SK-N-SH (cell line): ENCODE measurements around the gene MYLK. TPM values are rescaled to one million over a fixed set of nuclear protein-coding genes. Genes with fewer than 3 reads are reported as not detected.
"Not testable (repeated sequence)": the region's sequence is repeated elsewhere in the genome, so short reads cannot be mapped to it uniquely, and the experiment has no call there.

ENCODE experiments used
- CTCF ChIA-PET: fragments of 300-600, 350-600 bp; formaldehyde crosslinking; extraction: SDS; loops from one replicate; lab custom pipeline; 2021; lab: Yijun Ruan, JAX
- POLR2A ChIA-PET: fragments of 350-600 bp; sonication (Branson Sonifier 250); formaldehyde crosslinking; extraction: SDS; loops from one replicate; lab custom pipeline; 2020; ENCODE audit warnings: antibody characterized with exemption, inconsistent platforms; lab: Yijun Ruan, JAX
- DNase-seq: peaks from one replicate; pipeline ENCODE4 v3.0.0; 2012
- H2AFZ ChIP-seq: fragments of 200-600 bp; sonication (generic); 2 replicates; pipeline ENCODE4 v1.8.1; 2016; ENCODE audit warnings: antibody characterized with exemption, mild to moderate bottlenecking, low read depth
- H3F3A ChIP-seq: fragments of 200-600 bp; sonication (generic); replicated peaks from 2 replicates; pipeline ENCODE3; 2016; ENCODE audit warnings: antibody characterized with exemption, mild to moderate bottlenecking; ENCODE audit not compliant: insufficient read depth
- H3K27ac ChIP-seq, 2 experiments: fragments of 200-500 bp in 1 of 2; fragments of 200-600 bp in 1 of 2; sonication (Bioruptor generic) in 1 of 2; sonication (generic), shearing (Covaris generic) in 1 of 2; 2 replicates each; pipeline versions ENCODE4 v1.5.1 to v1.6.1; 2014 to 2016; ENCODE audit warnings: low read depth in 2 of 2, inconsistent platforms in 1 of 2, low read length in 1 of 2, mild to moderate bottlenecking in 1 of 2, mixed read lengths in 1 of 2
- H3K27me3 ChIP-seq: fragments of 200-600 bp; sonication (generic), shearing (Covaris generic); 2 replicates; pipeline ENCODE4 v1.6.1; 2016; ENCODE audit warnings: mixed run types; ENCODE audit not compliant: insufficient read depth
- H3K36me3 ChIP-seq, 2 experiments: fragments of 200-500 bp in 1 of 2; fragments of 200-600 bp in 1 of 2; sonication (Bioruptor generic) in 1 of 2; sonication (generic) in 1 of 2; replicated peaks in 1 of 2; 2 replicates each; pipeline versions ENCODE3 to v1.5.1; 2014 to 2016; ENCODE audit warnings: low read length in 1 of 2, mild to moderate bottlenecking in 1 of 2; ENCODE audit not compliant: insufficient read depth in 2 of 2, control insufficient read depth in 1 of 2
- H3K4me1 ChIP-seq, 2 experiments: fragments of 200-500 bp in 1 of 2; fragments of 200-600 bp in 1 of 2; sonication (Bioruptor generic) in 1 of 2; sonication (generic), shearing (Covaris generic) in 1 of 2; 2 replicates each; pipeline versions ENCODE4 v1.5.1 to v1.6.1; 2014 to 2016; ENCODE audit warnings: low read depth in 1 of 2, low read length in 1 of 2, mixed run types in 1 of 2; ENCODE audit not compliant: insufficient read depth in 2 of 2, control insufficient read depth in 1 of 2
- H3K4me2 ChIP-seq: fragments of 200-600 bp; sonication (generic), shearing (Covaris generic); 2 replicates; pipeline ENCODE4 v1.6.1; 2017; ENCODE audit warnings: mixed run types
- H3K4me3 ChIP-seq, 2 experiments: fragments of 200-500 bp in 1 of 2; fragments of 200-600 bp in 1 of 2; sonication (Bioruptor generic) in 1 of 2; sonication (generic), shearing (Covaris generic) in 1 of 2; 2 replicates each; pipeline versions ENCODE4 v1.5.1 to v1.8.1; 2014 to 2016; ENCODE audit warnings: low read depth in 2 of 2, inconsistent platforms in 1 of 2, low read length in 1 of 2, mild to moderate bottlenecking in 1 of 2, mixed read lengths in 1 of 2, moderate library complexity in 1 of 2
- H3K79me2 ChIP-seq: fragments of 200-600 bp; sonication (generic); 2 replicates; pipeline ENCODE4 v1.8.1; 2017; ENCODE audit warnings: mild to moderate bottlenecking; ENCODE audit not compliant: insufficient read depth
- H3K9ac ChIP-seq: fragments of 200-600 bp; sonication (generic); 2 replicates; pipeline ENCODE4 v1.6.1; 2017; ENCODE audit warnings: mixed run types
- H3K9me2 ChIP-seq: fragments of 200-600 bp; sonication (generic); 2 replicates; pipeline ENCODE4 v1.6.1; 2017; ENCODE audit warnings: mixed run types
- H3K9me3 ChIP-seq: fragments of 200-600 bp; sonication (generic); 2 replicates; pipeline ENCODE4 v1.6.1; 2017; ENCODE audit warnings: mixed run types, mild to moderate bottlenecking, moderate library complexity
- H4K20me1 ChIP-seq: fragments of 200-600 bp; sonication (generic); 2 replicates; pipeline ENCODE4 v1.6.1; 2017; ENCODE audit warnings: mild to moderate bottlenecking, mixed run types; ENCODE audit not compliant: insufficient read depth
- CHD2 ChIP-seq: fragments of 150-350 bp; IDR thresholded peaks from 2 replicates; pipeline ENCODE4 v1.6.1; 2018; ENCODE audit warnings: low read length; ENCODE audit not compliant: partially characterized antibody
- EP300 ChIP-seq, 2 experiments: IDR thresholded peaks; 2 replicates each; pipeline versions ENCODE4 v1.4.0 to v1.6.1; 2012; ENCODE audit warnings: borderline replicate concordance in 1 of 2, low read depth in 1 of 2, low read length in 1 of 2
- EZH2phosphoT487 ChIP-seq: fragments of 200-600 bp; sonication (generic); IDR thresholded peaks from 2 replicates; pipeline ENCODE4 v1.6.1; 2017; ENCODE audit warnings: low read depth, mixed run types, mild to moderate bottlenecking, antibody characterized with exemption, moderate library complexity, borderline replicate concordance
- FOSL2 ChIP-seq: IDR thresholded peaks from 2 replicates; pipeline ENCODE4 v1.4.0; 2012; ENCODE audit warnings: low read depth, mild to moderate bottlenecking, moderate library complexity, borderline replicate concordance
- GABPA ChIP-seq: IDR thresholded peaks from 2 replicates; pipeline ENCODE4 v1.4.0; 2012; ENCODE audit warnings: low read depth, mild to moderate bottlenecking
- JUND ChIP-seq: IDR thresholded peaks from 2 replicates; pipeline ENCODE4 v1.4.0; 2012
- MEF2A ChIP-seq: IDR thresholded peaks from 2 replicates; pipeline ENCODE4 v1.4.0; 2012; ENCODE audit warnings: low read depth, borderline replicate concordance
- NFIC ChIP-seq: IDR thresholded peaks from 2 replicates; pipeline ENCODE4 v1.4.0; 2012; ENCODE audit warnings: borderline replicate concordance
- PBX3 ChIP-seq: IDR thresholded peaks from 2 replicates; pipeline ENCODE4; 2012
- POLR2AphosphoS5 ChIP-seq: IDR thresholded peaks from 2 replicates; pipeline ENCODE4 v1.6.1; 2012; ENCODE audit warnings: low read depth, low read length
- RCOR1 ChIP-seq: fragments of 150-350 bp; IDR thresholded peaks from 2 replicates; pipeline ENCODE4 v1.6.1; 2017; ENCODE audit warnings: antibody characterized with exemption, low read length
- RXRA ChIP-seq: IDR thresholded peaks from 2 replicates; pipeline ENCODE4 v1.4.0; 2012; ENCODE audit warnings: low read depth, mild to moderate bottlenecking, borderline replicate concordance
- SMC3 ChIP-seq: IDR thresholded peaks from 2 replicates; pipeline ENCODE4 v1.6.1; 2012; ENCODE audit warnings: low read depth, low read length, improper control_type of control experiment
- TCF12 ChIP-seq: IDR thresholded peaks from 2 replicates; pipeline ENCODE4 v1.4.0; 2012
- TEAD4 ChIP-seq: IDR thresholded peaks from 2 replicates; pipeline ENCODE4 v1.4.0; 2012; ENCODE audit warnings: mild to moderate bottlenecking, borderline replicate concordance; ENCODE audit not compliant: insufficient read depth
- YY1 ChIP-seq: IDR thresholded peaks from 2 replicates; pipeline ENCODE4 v1.4.0; 2012; ENCODE audit warnings: low read depth, mild to moderate bottlenecking
- WGBS: methylation state at CpG from one replicate; pipeline ENCODE4 v1.1.6; 2017; ENCODE audit warnings: low lambda C conversion rate; 5-methylcytosine and 5-hydroxymethylcytosine counted together
- polyA plus RNA-seq, 3 experiments: library from polyadenylated mRNA; depleted of rRNA; stranded (reverse); fragments of >200 nt; gene quantifications; 2 replicates each; pipeline ENCODE4 v1.2.3, GENCODE V29; 2012
- TF ChIP-seq, protein P1 (sequence below): IDR thresholded peaks from 2 replicates; pipeline ENCODE4 v1.4.0; 2012; ENCODE audit warnings: low read depth, borderline replicate concordance
- TF ChIP-seq, protein P2 (sequence below): IDR thresholded peaks from 2 replicates; pipeline ENCODE4 v1.4.0; 2012; ENCODE audit warnings: low read depth

The MYLK gene
- polyA plus RNA-seq, 1 of the 3 experiments (the other 2 are of a cell fraction), result 272 TPM

- POLR2A ChIA-PET, DNase-seq, H3K9ac ChIP-seq, H3K9me3 ChIP-seq, H3K9me2 ChIP-seq, H3K79me2 ChIP-seq, H4K20me1 ChIP-seq, H3K4me3 ChIP-seq, H3K27me3 ChIP-seq, H2AFZ ChIP-seq: not testable (repeated sequence)
- TF ChIP-seq JUND, result peak; percentile 78
- TF ChIP-seq FOSL2, result peak; percentile 78; the same call in 1 of the 2 replicates
- TF ChIP-seq PBX3, result peak; percentile 54
- 0 out of 2 replicates have a peak, but pooled peaks have one; percentile 65 for TF ChIP-seq RXRA
- TF ChIP-seq MEF2A, result peak; percentile 47; the same call in 1 of the 2 replicates
- TF ChIP-seq EP300 (IDR thresholded peaks at IDR 0.05; ENCODE audit: borderline replicate concordance in 1 of 2, low read depth in 1 of 2, low read length in 1 of 2), result peak in 1 of 2 experiments; percentile 76; a peak in 1 of 4 replicates
- 0 out of 2 replicates have a peak, but pooled peaks have one; percentile 71 for TF ChIP-seq TEAD4
- TF ChIP-seq TCF12, result peak; percentile 70
- peak; percentile 46 for TF ChIP-seq NFIC
- Histone ChIP-seq H3K4me1 (peaks cover 32 to 35% of the 10 kb centered on the region in 2 experiments; a peak in 3 of 4 replicates), H3K27ac (peak overlapping the region in 1 of 2 experiments; percentile 83; a peak in 3 of 4 replicates), H3K4me2 (peak overlapping the region; percentile 65; the same call in 1 of the 2 replicates), H3K36me3 (peaks cover 48% of the 10 kb centered on the region in 2 experiments), H3F3A (peaks cover 39% of the 10 kb centered on the region)
- WGBS, result 18% methylated on average over 2 of the region's 2 CpGs
- CTCF ChIA-PET, result interaction anchor here (1.3 to 9.0 kb wide), 3 partner anchors 15 to 66 kb away, joined by 3 to 123 read pairs (median 5); no protein-coding TSS in a partner anchor
These were observed 166.7 kb downstream of the MYLK start for GRCh38 chr3:123717451-123717850.

- TF ChIP-seq POLR2AphosphoS5 (no peak), EZH2phosphoT487 (no peak), YY1 (no peak), RCOR1 (no peak), CHD2 (no peak), SMC3 (no peak), GABPA (no peak)
- TF ChIP-seq, protein P1, sequence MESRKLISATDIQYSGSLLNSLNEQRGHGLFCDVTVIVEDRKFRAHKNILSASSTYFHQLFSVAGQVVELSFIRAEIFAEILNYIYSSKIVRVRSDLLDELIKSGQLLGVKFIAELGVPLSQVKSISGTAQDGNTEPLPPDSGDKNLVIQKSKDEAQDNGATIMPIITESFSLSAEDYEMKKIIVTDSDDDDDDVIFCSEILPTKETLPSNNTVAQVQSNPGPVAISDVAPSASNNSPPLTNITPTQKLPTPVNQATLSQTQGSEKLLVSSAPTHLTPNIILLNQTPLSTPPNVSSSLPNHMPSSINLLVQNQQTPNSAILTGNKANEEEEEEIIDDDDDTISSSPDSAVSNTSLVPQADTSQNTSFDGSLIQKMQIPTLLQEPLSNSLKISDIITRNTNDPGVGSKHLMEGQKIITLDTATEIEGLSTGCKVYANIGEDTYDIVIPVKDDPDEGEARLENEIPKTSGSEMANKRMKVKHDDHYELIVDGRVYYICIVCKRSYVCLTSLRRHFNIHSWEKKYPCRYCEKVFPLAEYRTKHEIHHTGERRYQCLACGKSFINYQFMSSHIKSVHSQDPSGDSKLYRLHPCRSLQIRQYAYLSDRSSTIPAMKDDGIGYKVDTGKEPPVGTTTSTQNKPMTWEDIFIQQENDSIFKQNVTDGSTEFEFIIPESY, result no peak
- TF ChIP-seq, protein P2, sequence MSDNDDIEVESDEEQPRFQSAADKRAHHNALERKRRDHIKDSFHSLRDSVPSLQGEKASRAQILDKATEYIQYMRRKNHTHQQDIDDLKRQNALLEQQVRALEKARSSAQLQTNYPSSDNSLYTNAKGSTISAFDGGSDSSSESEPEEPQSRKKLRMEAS, result no peak
- H3K4me1 ChIP-seq, result peaks cover 23 to 37% of the 10 kb centered on the region in 2 experiments; a peak in 3 of 4 replicates
- 94% methylated on average over 4 of the region's 4 CpGs for WGBS
These were observed 167.7 kb downstream of the MYLK start for GRCh38 chr3:123716411-123716810.

More at GRCh38 chr3:123716411-123716810, 167.7 kb downstream of the MYLK start:
- Histone ChIP-seq H3K9me2 (no peaks in the 10 kb centered on the region), H2AFZ (no peak overlapping the region), H3K27me3 (no peaks in the 10 kb centered on the region), H3K9me3 (no peaks in the 10 kb centered on the region), H3F3A (peaks cover 39% of the 10 kb centered on the region), H3K4me2 (no peak overlapping the region), H3K4me3 (no peak overlapping the region), H3K9ac (0 out of 2 replicates have a peak overlapping the region, but pooled peaks have one; percentile 13), H3K79me2 (peaks cover 3% of the 10 kb centered on the region; the same call in 1 of the 2 replicates), H3K27ac (peak overlapping the region in 1 of 2 experiments; percentile 83; a peak in 1 of 4 replicates), H4K20me1 (no peaks in the 10 kb centered on the region), H3K36me3 (peaks cover 50% of the 10 kb centered on the region in 2 experiments)
- ChIA-PET POLR2A (interaction anchor here (0.5 kb wide), 1 partner anchor 194 kb away, joined by 4 read pairs; no protein-coding TSS in a partner anchor), CTCF (interaction anchor here (0.9 to 9.0 kb wide), 4 partner anchors 14 to 74 kb away, joined by 3 to 123 read pairs (median 4); no protein-coding TSS in a partner anchor)
- no peak for DNase-seq
